Spleen (tissue), 7 donors: Measurements from ENCODE around the gene PALLD.

Experiments used
- CTCF ChIP-seq, 11 experiments: fragments of 200-600 bp in 7 of 11; fragments of 450-650 bp in 4 of 11; sonication (generic) in 4 of 11; IDR thresholded peaks in 8 of 11; conservative IDR thresholded peaks in 3 of 11; 1 replicate in 7 of 11; 2 replicates in 4 of 11; pipeline versions ENCODE4 v1.4.0 to v1.8.0; 2016 to 2021; ENCODE audit warnings: antibody characterized with exemption in 11 of 11, inconsistent platforms in 4 of 11, mild to moderate bottlenecking in 1 of 11
- POLR2A ChIP-seq, 3 donors: fragments of 450-650 bp; IDR thresholded peaks; one replicate each; pipeline ENCODE4 v1.5.1; 2017; ENCODE audit warnings: antibody characterized with exemption in 3 of 3, mild to moderate bottlenecking in 1 of 3
- POLR2AphosphoS5 ChIP-seq, 3 donors: sonication (generic); formaldehyde crosslinking; IDR thresholded peaks; one replicate each; pipeline ENCODE4 v1.5.1; 2017; ENCODE audit warnings: antibody characterized with exemption in 3 of 3
- donor health status: DM: no; HTN: no; CAD: no; lungs with moderate emphysema.
- donor health status: DM: no; HTN: no; CAD: no.
- donor health status: DM: no; HTN: no; CAD: no.

GRCh38 chr4:168622600-168622999 is 125.7 kb downstream of the PALLD start:
- no peak for TF ChIP-seq POLR2AphosphoS5 (IDR thresholded peaks at IDR 0.05)
- no peak for TF ChIP-seq CTCF (IDR thresholded peaks at IDR 0.05 in 8 of 11, conservative IDR thresholded peaks at IDR 0.05 in 3 of 11)
- no peak for TF ChIP-seq POLR2A (IDR thresholded peaks at IDR 0.05)
